Vagina (tissue), 2 donors: Measurements from ENCODE around the gene FAM171A1. TPM values are rescaled to one million over a fixed set of nuclear protein-coding genes. Genes with fewer than 3 reads are reported as not detected.

Experiments
- DNase-seq, 2 donors: peaks; one replicate each; pipeline ENCODE4 v3.0.0-alpha.2; 2017; ENCODE audit errors: extremely low spot score in 2 of 2
- H3K27ac ChIP-seq: fragments of 200-600 bp; sonication (generic); one replicate; pipeline ENCODE4 v1.5.1; 2019
- H3K27me3 ChIP-seq: fragments of 200-600 bp; sonication (generic); one replicate; pipeline ENCODE4 v1.5.1; 2019
- H3K36me3 ChIP-seq, 2 donors: fragments of 200-600 bp; sonication (generic); one replicate each; pipeline ENCODE4 v1.5.1; 2017 to 2019
- H3K4me1 ChIP-seq: fragments of 200-600 bp; sonication (generic); one replicate; pipeline ENCODE4 v1.5.1; 2019
- H3K4me3 ChIP-seq, 2 donors: fragments of 200-600 bp; sonication (generic); 1 replicate in 1 of 2; 2 replicates in 1 of 2; pipeline ENCODE4 v1.5.1; 2016 to 2019
- H3K9me3 ChIP-seq: fragments of 200-600 bp; sonication (generic); one replicate; pipeline ENCODE4 v1.5.1; 2019
- CTCF ChIP-seq, 3 experiments: fragments of 450-650 bp in 2 of 3; fragments of 200-600 bp in 1 of 3; sonication (generic) in 1 of 3; IDR thresholded peaks; one replicate each; pipeline ENCODE4 v1.5.1; 2017 to 2019; ENCODE audit warnings: antibody characterized with exemption in 3 of 3, mild to moderate bottlenecking in 2 of 3, moderate library complexity in 2 of 3
- POLR2A ChIP-seq, 2 donors: fragments of 450-650 bp; IDR thresholded peaks; one replicate each; pipeline ENCODE4 v1.6.1; 2017; ENCODE audit warnings: antibody characterized with exemption in 2 of 2, mild to moderate bottlenecking in 2 of 2, moderate library complexity in 2 of 2
- POLR2AphosphoS5 ChIP-seq, 2 donors: sonication (generic); formaldehyde crosslinking; IDR thresholded peaks; one replicate each; pipeline ENCODE4 v1.9.0; 2017; ENCODE audit warnings: antibody characterized with exemption in 2 of 2, mild to moderate bottlenecking in 2 of 2, low read depth in 1 of 2; ENCODE audit not compliant: insufficient read depth in 1 of 2
- intact Hi-C: fragments of 100-400 bp; cut with DNase I; formaldehyde crosslinking; loops from one replicate; pipeline ENCODE4 v1.15.1; 2023
- total RNA-seq: library from RNA; depleted of rRNA; stranded (reverse); fragments of >200 nt; gene quantifications from one replicate; pipeline ENCODE4 v1.2.3, GENCODE V29; 2016

Gene FAM171A1
- total RNA-seq, 1 donor from 2014 or later: 8.6 TPM

GRCh38 chr10:15381420-15381819 lies 10.3 kb upstream of the FAM171A1 start:
- intact Hi-C loops: no loop called here
- DNase-seq: no peak
- no peak for TF ChIP-seq POLR2AphosphoS5 (IDR thresholded peaks at IDR 0.05; ENCODE audit: insufficient read depth in 1 of 2, low read depth in 1 of 2)
- no peak for TF ChIP-seq CTCF (IDR thresholded peaks at IDR 0.05)
- TF ChIP-seq POLR2A (IDR thresholded peaks at IDR 0.05): no peak
- Histone ChIP-seq H3K4me1 (no peaks in the 10 kb centered on the region), H3K27ac (no peak overlapping the region), H3K36me3 (no peaks in the 10 kb centered on the region), H3K4me3 (no peak overlapping the region), H3K9me3 (no peaks in the 10 kb centered on the region), H3K27me3 (no peaks in the 10 kb centered on the region)

- DNase-seq: no peak
Measured at GRCh38 chr10:15379078-15379477, 8.0 kb upstream of the FAM171A1 start.

GRCh38 chr10:15378569-15378968 lies 7.5 kb upstream of the FAM171A1 start:
- no peak for DNase-seq
- TF ChIP-seq POLR2A (IDR thresholded peaks at IDR 0.05) (no peak), CTCF (IDR thresholded peaks at IDR 0.05) (no peak), POLR2AphosphoS5 (IDR thresholded peaks at IDR 0.05; ENCODE audit: insufficient read depth in 1 of 2, low read depth in 1 of 2) (no peak)
- intact Hi-C loops: no loop called here
- Histone ChIP-seq H3K27ac (no peak overlapping the region), H3K36me3 (no peaks in the 10 kb centered on the region), H3K4me3 (no peak overlapping the region), H3K27me3 (no peaks in the 10 kb centered on the region), H3K9me3 (no peaks in the 10 kb centered on the region), H3K4me1 (no peaks in the 10 kb centered on the region)

More at GRCh38 chr10:15379078-15379477, 8.0 kb upstream of the FAM171A1 start:
- intact Hi-C loops: no loop called here
- H3K9me3 ChIP-seq: no peaks in the 10 kb centered on the region
- H3K36me3 ChIP-seq: no peaks in the 10 kb centered on the region
- no peak overlapping the region for H3K4me3 ChIP-seq
- no peaks in the 10 kb centered on the region for H3K4me1 ChIP-seq
- TF ChIP-seq POLR2A (IDR thresholded peaks at IDR 0.05) (no peak), CTCF (IDR thresholded peaks at IDR 0.05) (no peak), POLR2AphosphoS5 (IDR thresholded peaks at IDR 0.05; ENCODE audit: insufficient read depth in 1 of 2, low read depth in 1 of 2) (no peak)
- H3K27me3 ChIP-seq: no peaks in the 10 kb centered on the region
- no peak overlapping the region for H3K27ac ChIP-seq

- H3K9me3 ChIP-seq: no peaks in the 10 kb centered on the region
- H3K27ac ChIP-seq: no peak overlapping the region
- TF ChIP-seq CTCF (IDR thresholded peaks at IDR 0.05) (no peak), POLR2AphosphoS5 (IDR thresholded peaks at IDR 0.05; ENCODE audit: insufficient read depth in 1 of 2, low read depth in 1 of 2) (no peak), POLR2A (IDR thresholded peaks at IDR 0.05) (no peak)
- no peaks in the 10 kb centered on the region for H3K36me3 ChIP-seq
- intact Hi-C loops: loop anchor here (5.0 kb wide), 2 partner anchors 117 to 162 kb away; no protein-coding TSS in a partner anchor
- no peak overlapping the region for H3K4me3 ChIP-seq
- no peaks in the 10 kb centered on the region for H3K27me3 ChIP-seq
- no peak for DNase-seq
- peaks cover 13% of the 10 kb centered on the region for H3K4me1 ChIP-seq
Measured at GRCh38 chr10:15374566-15374965, 3.5 kb upstream of the FAM171A1 start.

- Histone ChIP-seq H3K4me3 (no peak overlapping the region), H3K27me3 (no peaks in the 10 kb centered on the region), H3K9me3 (no peaks in the 10 kb centered on the region), H3K4me1 (peaks cover 17% of the 10 kb centered on the region), H3K27ac (no peak overlapping the region), H3K36me3 (no peaks in the 10 kb centered on the region)
- DNase-seq: no peak
- intact Hi-C loops: loop anchor here (5.0 kb wide), 2 partner anchors 117 to 162 kb away; no protein-coding TSS in a partner anchor
- TF ChIP-seq CTCF (IDR thresholded peaks at IDR 0.05) (no peak), POLR2A (IDR thresholded peaks at IDR 0.05) (no peak), POLR2AphosphoS5 (IDR thresholded peaks at IDR 0.05; ENCODE audit: insufficient read depth in 1 of 2, low read depth in 1 of 2) (no peak)
Measured at GRCh38 chr10:15374156-15374555, 3.1 kb upstream of the FAM171A1 start.
